ENCODE data around the gene DUSP22. TPM values are rescaled to one million over a fixed set of nuclear protein-coding genes. Genes with fewer than 3 reads are reported as not detected.

The DUSP22 gene
- polyA plus RNA-seq, 1 experiment, result 5.4 TPM

DNA sequence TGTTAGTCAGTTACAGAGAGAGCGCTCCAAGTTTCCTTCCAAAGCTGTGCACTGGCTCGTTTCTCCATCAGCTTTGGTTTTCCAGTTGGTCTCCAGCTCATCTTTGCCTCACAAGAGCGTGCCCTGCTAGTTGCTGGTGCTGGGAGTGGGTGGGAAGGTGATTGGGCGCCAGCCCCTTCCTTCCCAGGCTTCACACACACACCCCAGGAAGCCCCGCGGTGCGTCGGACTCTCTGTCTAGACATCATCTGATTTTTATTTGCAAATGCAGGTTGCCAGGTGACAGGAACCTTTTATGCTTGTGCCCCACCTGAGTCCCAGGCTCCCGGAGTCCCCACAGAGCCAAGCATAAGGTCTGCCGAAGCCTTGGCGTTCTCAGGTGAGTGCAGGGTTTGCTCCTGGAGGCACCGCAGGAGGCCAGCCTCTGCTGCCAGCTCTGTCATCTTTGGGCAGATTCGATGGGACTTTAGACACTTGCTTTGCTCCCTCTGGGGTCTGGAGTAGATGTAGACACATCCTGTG lies 106.3 kb downstream of the DUSP22 start:
- no peak overlapping the region for H3K27ac ChIP-seq (ENCODE audit: low read depth, low read length)
- CTCF ChIA-PET, result no interaction called here
- POLR2A ChIA-PET, result no interaction called here

DNA sequence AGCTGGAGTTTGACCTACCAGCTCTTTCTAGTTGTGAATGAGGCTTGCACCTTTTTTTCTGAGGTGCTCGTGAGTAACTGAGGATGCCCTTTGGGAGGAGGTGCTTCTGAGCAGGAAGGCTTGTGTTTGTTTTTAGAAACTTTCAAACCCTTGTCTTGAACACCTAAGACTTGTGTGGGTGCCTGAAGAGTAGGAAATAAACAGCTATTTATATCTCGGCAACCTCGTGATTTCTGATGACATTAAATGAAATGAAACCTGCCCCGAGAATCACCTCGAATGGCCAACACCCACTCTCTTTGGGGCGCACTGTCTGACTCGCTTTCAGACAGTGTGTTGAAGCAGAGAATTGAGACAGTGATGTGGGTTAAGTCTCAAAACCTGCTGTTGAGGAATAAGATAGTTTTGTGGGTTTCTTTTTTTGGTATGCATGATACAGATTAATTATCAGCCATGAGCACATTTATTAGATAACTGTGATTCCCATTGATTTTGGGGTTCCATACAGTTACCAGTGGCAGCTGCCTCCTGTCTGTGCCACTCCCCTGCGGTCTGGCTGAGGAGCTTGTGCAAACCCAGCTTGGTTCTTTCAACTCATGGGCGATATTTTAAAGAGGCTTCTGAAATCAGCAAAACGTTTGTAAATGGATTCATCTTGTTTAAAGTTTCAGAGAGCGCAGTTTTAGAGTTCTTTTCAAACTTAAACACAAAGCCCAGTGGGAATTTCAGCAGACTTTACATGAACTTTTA lies 107.7 kb downstream of the DUSP22 start:
- DNase-seq (ENCODE audit: low read depth, low spot score), result no peak
- no peak overlapping the region for H3K27ac ChIP-seq (ENCODE audit: low read depth, low read length)
- H3K9me3 ChIP-seq (ENCODE audit: control insufficient read depth, insufficient read depth, low read length), result no peaks in the 10 kb centered on the region
- H3K4me3 ChIP-seq (ENCODE audit: low read depth, low read length), result no peak overlapping the region
- no peak for TF ChIP-seq CTCF (IDR thresholded peaks at IDR 0.05; ENCODE audit: low read depth, low read length)
- H3K27me3 ChIP-seq (ENCODE audit: control insufficient read depth, insufficient read depth, low read length), result peaks cover 37% of the 10 kb centered on the region
- ChIA-PET CTCF (interaction anchor here (1.3 kb wide), 1 partner anchor 9 kb away, joined by 5 read pairs; no protein-coding TSS in a partner anchor), POLR2A (no interaction called here)

More for the DNA sequence above, 106.3 kb downstream of the DUSP22 start:
- Histone ChIP-seq H3K4me3 (ENCODE audit: low read depth, low read length) (no peak overlapping the region), H3K27me3 (ENCODE audit: control insufficient read depth, insufficient read depth, low read length) (peaks cover 49% of the 10 kb centered on the region), H3K9me3 (ENCODE audit: control insufficient read depth, insufficient read depth, low read length) (no peaks in the 10 kb centered on the region)
- DNase-seq (ENCODE audit: low read depth, low spot score), result no peak
- TF ChIP-seq CTCF (IDR thresholded peaks at IDR 0.05; ENCODE audit: low read depth, low read length), result no peak

- Histone ChIP-seq H3K4me3 (ENCODE audit: low read depth, low read length) (no peak overlapping the region), H3K27me3 (ENCODE audit: control insufficient read depth, insufficient read depth, low read length) (peaks cover 29% of the 10 kb centered on the region), H3K9me3 (ENCODE audit: control insufficient read depth, insufficient read depth, low read length) (no peaks in the 10 kb centered on the region), H3K27ac (ENCODE audit: low read depth, low read length) (no peak overlapping the region)
- DNase-seq (ENCODE audit: low read depth, low spot score), result no peak
- CTCF ChIA-PET, result no interaction called here
- no peak for TF ChIP-seq CTCF (IDR thresholded peaks at IDR 0.05; ENCODE audit: low read depth, low read length)
- POLR2A ChIA-PET, result no interaction called here
Observed at GRCh38 chr6:400815-401214, 108.5 kb downstream of the DUSP22 start.

Other genes with a start within 250 kb of the DUSP22 start
- gene IRF4, start 99.3 kb downstream of the DUSP22 start, polyA plus RNA-seq (2011; rRNA removed), result not detected in 2 replicates

Measured in AG04450 (cell line).